Activated CD8-positive, alpha-beta T cell treated with anti-CD3 and anti-CD28 coated beads for 36 hours (primary cell): ENCODE measurements around the gene PDE2A. TPM values are rescaled to one million over a fixed set of nuclear protein-coding genes. Genes with fewer than 3 reads are reported as not detected.
A peak's percentile ranks its signal among the peaks of the same experiment; 100 is the strongest.

Experiments used
- ATAC-seq: fragments of 200-7000 bp; cut with Tn5 transposase; one replicate; pipeline ENCODE4 v1.10.0; 2021; ENCODE audit warnings: mild to moderate bottlenecking, moderate library complexity
- CTCF ChIA-PET: fragments of 350-600 bp; sonication (Branson Sonifier 250); formaldehyde crosslinking; loops from one replicate; lab custom pipeline; 2021; ENCODE audit warnings: antibody characterized with exemption; lab: Charles Lee
- POLR2A ChIA-PET: fragments of 350-600 bp; sonication (Branson Sonifier 250); formaldehyde crosslinking; loops from one replicate; lab custom pipeline; 2021; ENCODE audit warnings: antibody characterized with exemption; lab: Charles Lee
- DNase-seq: peaks from one replicate; pipeline ENCODE4 v3.0.0-alpha.2; 2020
- H3K27ac Mint-ChIP-seq: one replicate; pipeline ENCODE4 v1.8.0; 2021; ENCODE audit warnings: mild to moderate bottlenecking, mixed read lengths
- H3K27me3 Mint-ChIP-seq: one replicate; pipeline ENCODE4 v1.8.0; 2021; ENCODE audit warnings: mixed read lengths
- H3K36me3 Mint-ChIP-seq: one replicate; pipeline ENCODE4 v1.8.0; 2021; ENCODE audit warnings: low read depth, mixed read lengths
- H3K4me1 Mint-ChIP-seq: one replicate; pipeline ENCODE4 v1.8.0; 2021; ENCODE audit warnings: low read depth, mixed read lengths
- H3K4me3 Mint-ChIP-seq: one replicate; pipeline ENCODE4 v1.8.0; 2021; ENCODE audit warnings: mild to moderate bottlenecking, moderate library complexity, mixed read lengths
- H3K9me3 Mint-ChIP-seq: one replicate; pipeline ENCODE4 v1.8.0; 2021; ENCODE audit warnings: mixed read lengths
- CTCF ChIP-seq: fragments of 200-600 bp; IDR thresholded peaks from one replicate; pipeline ENCODE4 v1.8.0; 2022; ENCODE audit warnings: antibody characterized with exemption, mild to moderate bottlenecking
- intact Hi-C: fragments of 100-400 bp; cut with micrococcal nuclease; formaldehyde crosslinking; loops from one replicate; pipeline ENCODE4 v1.10.0; 2022
- total RNA-seq, 2 experiments: library from RNA; stranded (reverse); gene quantifications; one replicate each; pipeline ENCODE4 v1.2.3, GENCODE V29; 2021

PDE2A gene
- total RNA-seq, 2 experiments from 2014 or later: 0.14 to 0.72 TPM

GRCh38 chr11:72625691-72626413, 48.4 kb downstream of the PDE2A start:
- Mint-ChIP-seq H3K4me1 (peaks cover 15% of the 10 kb centered on the region), H3K27me3 (no peaks in the 10 kb centered on the region), H3K27ac (no peak overlapping the region), H3K9me3 (no peaks in the 10 kb centered on the region), H3K4me3 (no peak overlapping the region), H3K36me3 (no peaks in the 10 kb centered on the region)
- ATAC-seq (no peak), DNase-seq (no peak)
- TF ChIP-seq CTCF: no peak
- intact Hi-C loops: no loop called here
- ChIA-PET CTCF (interaction anchor here (1.0 to 2.0 kb wide), 3 partner anchors 18 to 58 kb away, joined by 3 to 5 read pairs (median 4); no protein-coding TSS in a partner anchor), POLR2A (no interaction called here)

- H3K36me3 Mint-ChIP-seq: no peaks in the 10 kb centered on the region
- peak; percentile 45 for ATAC-seq
- peaks cover 20% of the 10 kb centered on the region for H3K4me1 Mint-ChIP-seq
- POLR2A ChIA-PET: no interaction called here
- TF ChIP-seq CTCF: no peak
- no peaks in the 10 kb centered on the region for H3K9me3 Mint-ChIP-seq
- H3K27me3 Mint-ChIP-seq: no peaks in the 10 kb centered on the region
- H3K4me3 Mint-ChIP-seq: no peak overlapping the region
- CTCF ChIA-PET: interaction anchor here (1.5 kb wide), 1 partner anchor 59 kb away, joined by 4 read pairs; no protein-coding TSS in a partner anchor
- DNase-seq: no peak
- H3K27ac Mint-ChIP-seq: no peak overlapping the region
- intact Hi-C loops: no loop called here
Measured at GRCh38 chr11:72624496-72625201, 49.6 kb downstream of the PDE2A start.

GRCh38 chr11:72623052-72623451, 51.2 kb downstream of the PDE2A start:
- Mint-ChIP-seq H3K9me3 (no peaks in the 10 kb centered on the region), H3K27me3 (no peaks in the 10 kb centered on the region), H3K27ac (no peak overlapping the region), H3K36me3 (no peaks in the 10 kb centered on the region), H3K4me1 (peaks cover 20% of the 10 kb centered on the region), H3K4me3 (no peak overlapping the region)
- ATAC-seq (no peak), DNase-seq (no peak)
- CTCF ChIA-PET: interaction anchor here (1.9 to 2.2 kb wide), 2 partner anchors 61 to 62 kb away, joined by 4 to 6 read pairs; no protein-coding TSS in a partner anchor
- no peak for TF ChIP-seq CTCF
- POLR2A ChIA-PET: no interaction called here
- intact Hi-C loops: no loop called here

- Mint-ChIP-seq H3K27me3 (no peaks in the 10 kb centered on the region), H3K4me1 (peaks cover 20% of the 10 kb centered on the region), H3K4me3 (no peak overlapping the region), H3K9me3 (no peaks in the 10 kb centered on the region), H3K36me3 (no peaks in the 10 kb centered on the region), H3K27ac (no peak overlapping the region)
- ATAC-seq (peak; percentile 78), DNase-seq (peak; percentile 27)
- intact Hi-C loops: no loop called here
- POLR2A ChIA-PET: interaction anchor here (0.7 kb wide), 1 partner anchor 325 kb away, joined by 3 read pairs; no protein-coding TSS in a partner anchor
- CTCF ChIA-PET: interaction anchor here (1.3 to 2.2 kb wide), 6 partner anchors 9 to 64 kb away, joined by 3 to 6 read pairs (median 4); no protein-coding TSS in a partner anchor
- no peak for TF ChIP-seq CTCF
Measured at GRCh38 chr11:72621008-72621610, 53.1 kb downstream of the PDE2A start.
